Measurements from ENCODE around the gene DLG5.
A peak's percentile ranks its signal among the peaks of the same experiment; 100 is the strongest.

Gene DLG5

GRCh38 chr10:77865580-77866324, 60.8 kb downstream of the DLG5 start:
- no peak for DNase-seq

DNA sequence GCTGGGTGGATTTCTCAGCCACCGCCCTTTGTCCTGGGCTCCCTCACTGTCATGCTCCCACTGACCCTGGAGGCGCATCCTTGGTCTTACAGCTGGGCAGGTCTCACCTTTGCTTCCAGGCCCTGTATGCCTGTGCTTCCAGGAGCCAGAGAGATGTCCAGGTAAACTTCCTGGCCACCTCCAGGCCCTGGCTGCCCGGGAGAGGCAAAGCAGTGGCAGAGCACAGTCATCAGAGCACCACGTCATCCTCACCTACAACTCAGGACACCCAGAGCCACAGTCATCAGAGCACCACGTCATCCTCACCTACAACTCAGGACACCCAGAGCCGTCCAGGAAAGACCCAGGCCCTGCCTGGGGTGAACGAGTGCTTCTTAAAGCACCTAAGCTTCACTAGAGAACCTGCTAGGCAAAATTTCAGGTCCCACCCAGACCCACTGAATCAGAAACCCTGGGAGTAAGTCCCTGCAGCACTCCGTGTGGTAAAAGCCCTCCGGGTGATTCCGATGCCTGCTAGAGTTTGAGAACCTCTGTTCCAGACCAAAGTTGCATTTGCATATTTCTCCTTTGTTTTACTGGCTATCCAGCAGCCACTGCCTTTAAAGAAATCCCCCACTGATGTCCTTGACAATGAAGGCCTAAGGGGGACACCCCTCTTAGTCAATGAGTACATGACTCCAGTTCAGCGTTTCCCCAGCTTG, 62.3 kb downstream of the DLG5 start:
- no peak for DNase-seq

- DNase-seq: no peak
These were observed 63.1 kb downstream of the DLG5 start for GRCh38 chr10:77863446-77863845.

DNA sequence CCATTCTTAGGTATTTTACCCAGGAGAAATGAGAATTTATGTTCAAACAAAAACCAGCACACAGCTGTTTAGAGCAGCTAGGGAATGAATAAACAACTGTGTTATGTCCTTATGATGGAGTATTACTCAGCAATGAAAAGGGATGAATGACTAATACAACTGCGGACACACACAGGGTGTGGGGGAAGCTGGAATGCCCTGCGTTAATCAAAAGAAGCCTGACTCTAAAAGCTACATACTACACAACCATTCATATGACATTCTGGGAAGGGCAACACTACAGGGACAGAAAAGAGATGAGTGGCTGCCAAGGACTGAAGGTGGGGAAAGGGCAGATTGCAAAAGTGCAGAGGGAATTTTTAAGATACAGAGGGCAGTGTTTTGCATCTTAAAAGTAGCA, 64.0 kb downstream of the DLG5 start:
- no peak for DNase-seq

DNA sequence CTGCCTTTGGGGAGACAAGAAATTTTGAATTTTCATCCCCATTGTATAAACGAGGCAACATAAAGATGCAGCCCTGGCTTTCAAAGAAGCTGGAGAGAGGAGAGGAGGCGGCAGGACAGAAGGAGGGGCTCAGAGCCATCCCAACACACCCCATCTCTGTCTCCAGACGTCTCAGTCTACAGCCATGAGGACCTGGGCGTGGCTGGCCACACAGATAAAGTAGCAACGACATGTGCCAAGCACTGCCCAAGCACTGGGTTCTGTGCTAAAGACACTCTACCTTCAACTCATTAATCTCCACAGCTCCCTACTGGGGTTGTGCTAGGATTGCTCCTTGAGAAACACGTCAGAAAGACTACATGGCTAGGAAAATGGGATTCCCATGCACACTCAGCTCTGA, 65.2 kb downstream of the DLG5 start:
- no peak for DNase-seq

GRCh38 chr10:77859865-77860282, 66.7 kb downstream of the DLG5 start:
- no peak for DNase-seq

DNA sequence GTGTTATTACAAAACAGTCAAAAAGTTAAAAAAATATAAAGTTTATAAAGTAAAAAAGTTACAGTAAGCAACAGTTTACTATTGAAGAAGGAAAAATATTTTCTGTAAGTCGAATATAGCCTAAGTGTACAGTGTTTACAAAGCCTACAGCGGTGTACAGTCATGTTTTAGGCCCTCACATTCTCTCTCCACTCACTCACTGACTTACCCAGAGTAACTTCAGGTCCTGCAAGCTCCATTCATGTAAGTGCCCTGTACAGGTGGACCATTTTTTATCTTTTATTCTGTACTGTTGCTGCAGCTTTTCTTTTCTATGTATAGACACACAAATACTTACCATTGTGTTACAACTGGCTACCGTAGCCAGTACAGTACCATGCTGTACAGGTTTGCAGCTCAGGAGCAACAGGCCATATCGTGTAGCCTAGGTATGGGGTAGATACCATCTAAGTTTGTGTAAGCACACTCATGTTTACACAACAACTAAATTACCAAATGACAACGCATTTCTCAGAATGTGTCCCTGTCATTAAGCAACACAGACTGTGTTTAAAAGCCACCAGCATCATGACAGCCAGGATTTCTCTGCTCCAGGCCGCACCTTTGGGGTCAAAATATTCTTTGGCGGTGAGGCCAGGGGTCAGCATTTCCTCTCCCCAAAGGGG, 67.2 kb downstream of the DLG5 start:
- no peak for DNase-seq

DNA sequence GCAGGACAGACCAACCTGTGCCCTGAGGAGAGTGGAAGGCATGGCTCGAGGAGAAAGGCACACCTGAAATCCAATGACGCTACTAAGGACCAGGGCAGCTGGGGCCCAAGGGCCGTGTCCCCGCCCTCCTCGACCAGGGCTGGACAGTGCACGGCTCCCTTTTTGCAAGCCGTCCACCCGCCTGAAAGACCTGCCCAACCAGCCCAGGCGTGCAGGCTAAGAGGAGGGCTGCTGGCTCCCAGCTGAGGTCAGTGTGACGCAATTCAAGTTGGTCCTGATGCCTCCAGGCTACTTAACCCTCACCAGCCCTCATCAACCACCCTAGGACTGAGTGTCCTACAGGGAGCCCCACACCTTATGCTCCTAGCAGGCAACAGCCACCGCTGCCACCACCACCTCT, 69.3 kb downstream of the DLG5 start:
- DNase-seq: no peak

- DNase-seq: no peak
These were observed 70.0 kb downstream of the DLG5 start for GRCh38 chr10:77856566-77856965.

GRCh38 chr10:77855404-77856155, 71.0 kb downstream of the DLG5 start:
- DNase-seq: no peak

DNA sequence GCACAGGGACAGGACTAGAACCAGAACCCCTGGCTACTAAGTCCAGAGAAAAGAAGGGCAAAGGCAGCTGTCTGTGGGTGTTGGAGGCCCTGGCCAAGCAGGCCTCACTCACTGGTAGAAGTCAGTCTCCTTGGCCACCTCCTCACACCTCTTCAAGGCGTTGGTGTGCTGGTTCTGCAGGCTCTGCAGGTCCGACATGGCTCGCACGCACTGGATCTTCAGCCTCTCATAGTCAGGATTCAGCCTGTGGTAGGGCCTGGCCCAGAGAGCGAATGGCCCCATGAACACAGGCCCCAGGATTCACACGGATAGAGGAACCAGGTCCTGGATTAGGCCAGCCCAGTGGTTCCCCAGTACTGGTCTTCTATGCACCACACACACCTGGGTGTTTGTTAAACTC, 72.4 kb downstream of the DLG5 start:
- DNase-seq: no peak

DNA sequence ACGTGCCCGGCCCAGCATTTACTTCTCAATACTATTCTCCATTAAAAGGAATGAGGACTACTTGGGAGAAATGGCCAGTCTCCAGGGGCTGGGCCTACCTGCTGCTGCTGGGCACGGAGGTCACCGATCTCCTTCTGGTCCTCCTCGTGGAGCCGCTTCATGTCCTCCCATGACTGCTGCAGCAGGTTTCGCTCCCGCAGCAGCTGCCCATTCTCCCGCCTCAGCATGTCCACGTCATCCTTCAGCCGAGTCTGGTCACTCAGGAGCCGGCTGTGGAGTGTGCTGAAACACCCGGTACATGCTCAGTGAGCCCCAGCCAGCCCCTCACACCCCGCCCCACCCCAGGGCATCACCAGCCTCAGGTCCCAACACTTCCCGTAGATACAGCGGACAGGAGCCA, 73.3 kb downstream of the DLG5 start:
- no peak for DNase-seq

DNA sequence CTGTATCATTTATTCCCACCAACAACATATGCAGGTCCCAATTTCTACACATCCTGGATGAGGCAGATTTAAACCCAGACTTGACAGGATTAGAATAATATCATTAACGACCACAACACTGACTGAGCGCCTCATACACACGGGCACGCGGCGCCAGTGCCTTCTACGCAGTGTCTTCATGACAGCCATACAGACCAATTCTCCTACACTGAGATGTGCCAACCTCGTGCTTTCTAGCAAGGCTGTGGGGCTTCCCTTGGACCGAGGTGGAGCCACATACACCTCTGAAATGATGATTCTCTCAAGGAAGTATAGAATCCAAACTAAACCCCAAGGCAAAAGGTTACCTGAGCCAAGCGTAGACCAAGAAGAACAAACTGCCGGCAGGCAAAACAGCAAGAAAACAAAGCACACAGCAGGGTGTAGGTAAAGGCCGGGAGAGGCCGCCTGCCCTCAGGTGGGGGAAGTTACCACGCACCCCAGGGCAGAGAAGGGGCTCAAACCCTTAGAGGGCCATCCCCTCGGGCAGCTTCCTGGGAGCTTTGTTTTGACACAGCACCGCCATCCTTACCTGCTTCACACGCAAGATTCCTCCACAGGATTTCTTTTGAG, 75.8 kb downstream of the DLG5 start:
- no peak for DNase-seq

GRCh38 chr10:77849039-77849664, 77.4 kb downstream of the DLG5 start:
- DNase-seq: no peak

GRCh38 chr10:77846718-77847311, 79.7 kb downstream of the DLG5 start:
- DNase-seq: peak; percentile 44

DNA sequence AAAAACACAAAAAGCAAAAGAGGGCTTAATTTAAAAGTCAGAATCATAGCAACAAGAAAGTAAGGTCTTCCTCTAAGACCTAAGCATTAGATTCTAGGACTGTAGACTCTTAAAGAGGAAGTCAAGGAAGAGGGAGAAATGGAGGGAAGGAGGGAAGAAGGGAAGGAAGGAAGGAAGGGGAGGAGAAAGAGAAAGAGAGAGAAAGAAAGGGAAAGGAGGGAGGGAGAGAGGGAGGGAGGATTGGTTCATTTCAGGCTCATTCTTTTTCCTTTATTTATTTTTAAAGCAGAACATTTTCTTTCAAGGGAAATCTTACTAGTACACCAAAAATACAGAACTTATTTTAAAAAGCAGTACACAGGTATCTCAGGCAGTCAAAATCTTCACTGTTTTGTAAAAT, 81.1 kb downstream of the DLG5 start:
- DNase-seq: no peak

DNA sequence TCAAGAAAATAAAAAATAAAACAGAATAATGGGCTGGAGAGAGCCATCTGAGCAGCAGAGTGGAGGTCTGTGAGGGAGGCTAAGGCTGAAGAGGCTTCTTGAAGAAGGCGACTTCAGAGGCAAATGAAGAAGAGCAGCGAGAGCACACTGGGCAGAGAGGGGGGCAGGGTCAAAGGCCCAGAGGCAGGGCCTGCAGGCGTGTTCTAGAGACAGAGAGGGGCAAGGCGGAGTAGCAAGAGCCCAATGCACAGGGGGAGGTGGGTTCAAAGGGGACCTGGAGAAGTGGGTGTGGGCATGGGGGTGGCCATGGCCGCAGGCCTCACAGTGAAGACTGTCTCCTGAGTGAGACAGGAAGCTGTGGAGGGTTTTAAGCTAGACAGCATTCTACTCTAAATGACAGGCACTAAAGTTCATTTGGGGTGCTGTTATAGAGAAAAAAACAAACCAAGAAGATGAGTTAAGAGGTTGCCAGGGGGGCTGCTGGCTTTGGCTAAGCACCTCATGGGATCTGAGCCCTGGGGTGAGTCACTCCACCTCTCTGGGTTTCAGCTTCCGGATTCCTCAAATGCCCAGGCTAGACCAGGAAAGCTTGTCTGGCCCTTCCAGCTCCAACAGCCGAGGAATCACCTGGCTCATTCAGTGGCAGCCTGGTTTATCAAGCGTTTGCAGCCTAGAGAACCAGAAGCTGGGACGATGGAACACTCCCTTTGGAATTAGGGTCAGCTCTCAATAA, 81.7 kb downstream of the DLG5 start:
- DNase-seq: no peak

GRCh38 chr10:77844177-77844576, 82.4 kb downstream of the DLG5 start:
- no peak for DNase-seq

- no peak for DNase-seq
These were observed 83.3 kb downstream of the DLG5 start for GRCh38 chr10:77843264-77843663.

- no peak for DNase-seq
These were observed 83.8 kb downstream of the DLG5 start for GRCh38 chr10:77842652-77843212.

All from central memory CD4-positive, alpha-beta T cell (primary cell).